GM21526 (cell line): ENCODE data around the gene NOCT.
A peak's percentile ranks its signal among the peaks of the same experiment; 100 is the strongest.
"Not testable (repeated sequence)": the region's sequence is repeated elsewhere in the genome, so short reads cannot be mapped to it uniquely, and the experiment has no call there.

Experiments used
- ATAC-seq: cut with Tn5 transposase; IDR thresholded peaks from one replicate; pipeline ENCODE4 v1.9.1; 2021; ENCODE audit warnings: moderate library complexity; ENCODE audit not compliant: unreplicated experiment, low FRiP score

The NOCT gene

DNA sequence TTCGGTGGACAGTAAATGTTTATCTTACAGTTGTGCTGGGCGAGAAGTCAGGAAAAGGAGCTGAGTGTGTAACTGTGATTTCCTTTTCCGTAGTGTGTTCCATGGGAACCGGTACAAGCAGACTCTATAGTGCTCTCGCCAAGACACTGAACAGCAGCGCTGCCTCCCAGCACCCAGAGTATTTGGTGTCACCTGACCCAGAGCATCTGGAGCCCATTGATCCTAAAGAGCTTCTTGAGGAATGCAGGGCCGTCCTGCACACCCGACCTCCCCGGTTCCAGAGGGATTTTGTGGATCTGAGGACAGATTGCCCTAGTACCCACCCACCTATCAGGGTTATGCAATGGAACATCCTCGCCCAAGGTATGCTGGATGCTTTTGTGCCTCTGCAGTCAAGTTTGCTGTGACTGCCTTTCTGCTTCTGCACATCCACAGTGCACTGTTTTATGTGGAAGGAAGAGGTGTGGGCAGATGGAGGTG lies 27.4 kb downstream of the NOCT start:
- ATAC-seq, result no peak

- ATAC-seq, result no peak
These were observed 28.7 kb downstream of the NOCT start for GRCh38 chr4:139044291-139044690.

- ATAC-seq, result no peak
These were observed 32.4 kb downstream of the NOCT start for GRCh38 chr4:139048026-139048425.

- no peak for ATAC-seq
These were observed 34.9 kb downstream of the NOCT start for GRCh38 chr4:139050446-139050845.

GRCh38 chr4:139053909-139054308 lies 38.3 kb downstream of the NOCT start:
- ATAC-seq, result no peak

DNA sequence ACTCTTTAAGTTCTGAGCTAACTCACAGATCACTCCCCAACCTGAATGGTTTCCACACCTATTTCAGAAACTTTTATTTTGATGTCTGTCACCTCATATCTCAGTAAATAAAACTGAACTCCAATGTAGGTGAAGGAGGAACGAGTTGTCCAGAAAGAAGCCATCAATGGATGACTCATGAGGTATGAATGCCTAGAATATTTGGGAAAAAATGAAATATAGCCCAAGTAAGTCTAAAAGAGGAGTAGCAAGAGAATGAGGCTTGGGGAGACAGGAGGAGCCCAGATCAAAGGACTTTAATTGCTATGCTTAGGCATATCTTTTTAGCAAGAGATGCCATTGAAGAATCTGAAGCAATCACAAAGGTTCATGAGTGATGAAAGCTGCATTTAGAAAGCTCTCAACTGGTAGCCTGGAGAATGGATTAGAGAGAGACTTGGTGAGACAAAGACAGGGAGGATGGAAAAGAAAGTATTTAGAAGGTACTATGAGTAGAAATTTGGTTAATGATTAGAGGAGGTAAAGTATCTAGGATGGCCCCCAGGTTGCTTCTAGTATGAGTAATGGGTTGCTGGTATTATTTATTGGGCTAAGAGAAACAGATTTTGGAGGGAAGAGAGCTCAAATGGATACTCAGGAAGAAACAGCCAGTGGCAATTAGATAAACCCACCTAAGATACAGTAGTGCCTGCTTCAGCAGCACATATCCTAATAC lies 39.4 kb downstream of the NOCT start:
- ATAC-seq, result no peak

- not testable (repeated sequence) for ATAC-seq
These were observed 43.4 kb downstream of the NOCT start for GRCh38 chr4:139059026-139059425.

DNA sequence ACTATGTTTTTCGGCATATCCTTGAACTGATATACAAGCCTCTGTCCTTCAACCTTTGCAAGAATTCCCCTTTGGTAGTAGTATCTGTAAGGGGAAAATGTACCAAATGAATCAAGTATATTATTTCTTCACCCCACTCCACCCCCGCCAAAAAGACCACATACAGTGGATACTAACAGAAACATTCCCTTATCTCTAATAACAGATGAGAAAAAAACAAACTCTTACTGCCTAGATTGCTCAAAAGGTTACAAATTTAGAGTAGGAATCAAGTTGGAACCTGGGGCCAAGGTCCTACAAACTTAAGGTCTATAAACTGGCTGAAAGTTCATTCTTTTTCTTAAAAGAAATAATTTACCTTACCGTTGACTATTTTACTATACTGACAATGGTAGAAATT lies 45.0 kb downstream of the NOCT start:
- ATAC-seq, result no peak

GRCh38 chr4:139076016-139076744 lies 60.6 kb downstream of the NOCT start:
- no peak for ATAC-seq

DNA sequence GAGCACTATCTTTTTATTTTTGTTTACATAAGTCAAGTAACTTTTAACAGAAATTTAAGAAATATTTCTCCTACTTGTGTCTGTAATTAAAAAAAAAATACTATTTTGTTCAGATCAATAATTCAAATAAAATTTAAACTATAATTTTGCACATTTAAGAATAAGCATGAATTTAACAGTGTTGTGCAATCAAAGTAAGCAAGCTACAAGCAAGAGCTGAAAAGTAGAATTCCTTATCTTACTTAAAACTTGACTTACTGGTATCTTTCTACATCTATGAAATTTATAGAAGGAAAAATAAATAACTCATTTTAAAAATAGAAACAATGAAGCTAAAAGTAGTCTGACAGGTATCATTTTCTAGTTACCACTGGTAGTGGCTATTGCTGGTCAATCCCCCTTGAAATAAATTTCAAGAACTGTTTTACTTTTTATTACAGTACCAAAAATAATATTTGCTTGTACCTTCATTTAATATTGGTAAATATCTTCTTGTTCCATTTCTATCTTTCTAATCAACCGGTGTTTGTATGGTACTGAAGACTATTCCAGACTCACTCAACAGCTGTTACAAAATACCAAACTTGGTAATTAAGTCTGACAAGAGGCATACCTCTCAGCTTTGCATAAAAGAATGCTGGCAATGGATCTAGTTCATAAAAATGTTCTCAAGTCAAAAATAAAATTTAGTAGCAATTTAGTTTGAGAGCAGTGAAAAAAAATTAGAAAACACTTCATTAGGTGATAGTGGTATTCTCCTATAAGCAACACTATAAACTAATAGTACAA lies 62.2 kb downstream of the NOCT start:
- ATAC-seq, result no peak

DNA sequence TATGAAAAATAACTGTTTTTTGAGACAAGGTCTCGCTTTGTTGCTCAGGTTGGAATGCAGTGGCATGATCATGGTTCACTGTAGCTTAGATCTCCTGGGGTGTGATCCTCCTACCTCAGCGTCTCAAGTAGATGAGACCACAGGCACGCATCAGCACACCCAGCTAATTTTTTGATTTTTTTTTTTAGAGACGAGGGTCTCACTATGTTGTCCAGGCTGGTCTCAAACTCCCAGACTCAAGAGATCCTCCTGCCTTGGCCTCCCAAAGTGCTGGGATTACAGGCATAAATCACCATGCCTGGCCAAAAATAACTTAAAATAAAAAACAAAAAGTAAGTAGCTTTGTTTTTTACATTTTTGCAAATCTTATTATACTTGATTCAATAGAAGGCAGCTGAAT lies 63.3 kb downstream of the NOCT start:
- ATAC-seq, result no peak

DNA sequence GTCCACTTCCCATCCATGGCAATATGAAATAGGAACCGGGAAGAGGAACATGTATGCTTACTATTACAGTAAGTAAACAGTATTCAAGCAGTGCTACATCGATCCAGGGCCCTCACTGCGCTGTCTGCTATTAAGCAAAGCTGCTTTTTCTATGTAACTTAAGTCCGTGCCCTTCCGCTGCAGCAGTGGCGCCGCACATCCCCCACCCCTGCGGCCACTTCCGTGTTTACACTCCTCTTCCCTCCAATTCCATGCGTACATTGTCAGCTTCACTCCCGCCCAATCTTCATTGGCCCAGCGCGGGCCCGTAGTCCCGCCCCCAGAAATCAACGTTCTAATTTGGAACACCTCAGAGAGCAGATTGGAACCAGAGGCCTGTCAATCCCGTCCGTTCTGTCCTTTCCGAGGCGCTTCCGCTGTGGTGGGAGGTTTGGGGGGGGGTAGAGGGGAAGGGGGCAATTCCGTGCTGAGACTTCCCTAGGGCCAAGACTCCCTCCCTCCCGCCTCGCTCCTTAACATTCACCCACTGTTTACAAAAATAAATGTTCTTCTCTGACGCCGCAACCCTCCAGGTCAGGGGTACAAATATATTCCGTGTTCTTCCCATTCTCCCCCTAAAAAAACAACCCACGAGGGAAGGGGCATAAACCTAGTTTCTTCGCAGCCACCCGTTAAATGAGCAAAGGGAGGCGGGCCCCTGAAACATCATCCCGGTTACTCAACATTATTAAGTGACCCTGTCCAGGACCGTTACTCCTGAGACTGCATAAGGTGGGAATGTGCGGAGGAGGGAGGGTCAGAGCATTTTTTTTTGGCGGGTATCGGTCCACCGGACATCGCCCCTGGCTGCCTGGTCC lies 67.4 kb downstream of the NOCT start:
- ATAC-seq, result peak; percentile 82

DNA sequence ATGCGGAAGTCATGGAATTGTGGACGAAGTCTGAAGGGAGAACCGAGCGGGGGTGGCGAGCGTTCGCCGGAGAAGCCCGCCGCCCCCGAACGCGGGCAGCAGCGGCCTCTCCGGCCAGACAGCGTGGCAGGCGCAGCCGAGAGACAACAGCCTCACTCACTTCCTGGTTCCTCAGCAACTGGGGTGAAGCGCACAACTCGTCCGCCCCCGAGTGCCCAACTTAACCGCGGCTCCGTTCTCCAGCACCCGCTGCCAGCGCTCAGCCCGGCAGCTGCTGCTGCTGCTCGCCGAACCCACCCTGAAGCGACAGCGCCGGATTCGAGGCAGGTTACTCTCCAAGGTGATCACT lies 68.0 kb downstream of the NOCT start:
- peak; percentile 31 for ATAC-seq

DNA sequence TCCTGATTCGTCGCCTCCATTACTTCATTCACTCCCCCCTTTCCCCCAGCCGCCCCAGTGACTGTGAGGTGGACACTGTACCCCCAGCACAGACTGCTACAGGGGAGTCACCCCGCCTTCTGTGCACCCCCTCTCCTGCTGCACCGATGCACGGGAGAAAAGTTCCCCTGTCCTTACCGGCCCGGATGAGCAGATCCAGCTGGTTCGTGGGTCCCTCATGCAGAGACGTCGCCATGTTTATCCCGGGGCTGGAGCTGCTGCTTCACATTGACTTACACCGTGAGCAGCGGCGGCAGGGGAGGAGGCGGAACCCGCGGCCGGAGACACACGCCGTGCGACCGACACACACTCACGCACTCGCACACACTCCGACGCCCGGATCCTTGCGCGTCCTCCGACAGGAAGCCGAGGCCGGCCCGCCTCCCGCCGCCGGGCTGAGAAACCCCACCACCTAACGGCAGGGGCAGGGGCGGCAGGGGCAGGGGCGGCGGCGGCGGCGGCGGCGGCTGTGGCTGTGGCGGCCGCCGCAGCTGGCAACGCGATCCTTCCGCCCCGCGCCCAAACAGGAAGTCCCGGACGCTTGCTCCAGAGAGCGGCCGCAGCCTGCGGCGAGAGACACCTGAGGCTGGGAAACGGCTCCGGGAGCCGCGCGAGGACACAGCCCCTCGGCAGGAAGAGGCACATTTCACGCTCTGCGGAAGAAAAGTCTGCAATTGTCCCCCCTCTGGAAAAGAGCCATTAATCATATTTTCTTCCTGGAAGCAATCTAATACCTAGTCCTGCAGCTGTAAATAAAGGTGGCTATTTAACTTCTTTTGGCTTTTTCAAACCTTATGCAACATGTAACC lies 68.6 kb downstream of the NOCT start:
- peak; percentile 65 for ATAC-seq

GRCh38 chr4:139084804-139085093 lies 69.2 kb downstream of the NOCT start:
- no peak for ATAC-seq

- no peak for ATAC-seq
These were observed 69.6 kb downstream of the NOCT start for GRCh38 chr4:139085141-139085540.

DNA sequence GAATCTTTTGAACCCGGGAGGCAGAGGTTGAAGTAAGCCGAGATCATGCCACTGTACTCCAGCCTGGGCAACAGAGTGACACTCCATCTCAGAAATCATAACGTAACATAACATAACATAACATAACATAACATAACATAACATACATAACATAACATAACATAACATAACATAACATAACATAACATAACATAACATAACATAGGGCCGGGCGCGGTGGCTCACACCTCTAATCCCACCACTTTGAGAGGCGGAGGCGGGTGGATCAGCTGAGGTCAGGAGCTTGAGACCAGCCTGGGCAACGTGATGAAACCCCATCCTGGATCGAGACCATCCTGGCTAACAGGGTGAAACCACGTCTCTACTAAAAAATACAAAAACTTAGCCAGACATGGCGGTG lies 76.7 kb downstream of the NOCT start:
- no peak for ATAC-seq
